Immature natural killer cell (primary cell): ENCODE data around the gene POU2AF2. TPM values are rescaled to one million over a fixed set of nuclear protein-coding genes. Genes with fewer than 3 reads are reported as not detected.
"Not testable (repeated sequence)": the region's sequence is repeated elsewhere in the genome, so short reads cannot be mapped to it uniquely, and the experiment has no call there.

Experiments
- DNase-seq, 3 donors: peaks; one replicate each; pipeline ENCODE4 v3.0.0; 2022; ENCODE audit warnings: mixed read lengths in 1 of 3
- H3K27ac Mint-ChIP-seq, 6 donors: one replicate each; pipeline ENCODE4 v1.8.0; 2020; ENCODE audit warnings: mixed read lengths in 6 of 6, mild to moderate bottlenecking in 5 of 6, inconsistent platforms in 4 of 6, moderate library complexity in 3 of 6
- H3K27me3 Mint-ChIP-seq, 3 donors: one replicate each; pipeline ENCODE4 v1.8.0; 2020 to 2021; ENCODE audit warnings: low read depth in 3 of 3, mild to moderate bottlenecking in 3 of 3, mixed read lengths in 3 of 3, moderate library complexity in 3 of 3, inconsistent platforms in 1 of 3
- H3K36me3 Mint-ChIP-seq, 3 donors: one replicate each; pipeline ENCODE4 v1.8.0; 2020; ENCODE audit warnings: mixed read lengths in 3 of 3, inconsistent platforms in 2 of 3, mild to moderate bottlenecking in 2 of 3
- H3K4me1 Mint-ChIP-seq, 2 donors: one replicate each; pipeline ENCODE4 v1.8.0; 2020; ENCODE audit warnings: inconsistent platforms in 2 of 2, mild to moderate bottlenecking in 2 of 2, mixed read lengths in 2 of 2, moderate library complexity in 1 of 2
- H3K4me3 Mint-ChIP-seq, 5 donors: one replicate each; pipeline ENCODE4 v1.8.0; 2020; ENCODE audit warnings: mild to moderate bottlenecking in 5 of 5, mixed read lengths in 5 of 5, inconsistent platforms in 3 of 5, moderate library complexity in 3 of 5
- H3K9me3 Mint-ChIP-seq, 6 donors: one replicate each; pipeline ENCODE4 v1.8.0; 2020; ENCODE audit warnings: mild to moderate bottlenecking in 6 of 6, mixed read lengths in 6 of 6, inconsistent platforms in 4 of 6, moderate library complexity in 3 of 6
- polyA plus RNA-seq, 3 donors: library from polyadenylated mRNA; unstranded; fragments of 300-500 nt; fragmentation: Illumina TruSeq; gene quantifications; one replicate each; pipeline ENCODE4 v1.2.3, GENCODE V29; 2021

Gene POU2AF2
- polyA plus RNA-seq, 3 donors from 2014 or later, result not detected

GRCh38 chr11:111229604-111230003 lies 15.9 kb upstream of the POU2AF2 start:
- peaks cover 15 to 18% of the 10 kb centered on the region in 2 donors for H3K4me1 Mint-ChIP-seq

DNA sequence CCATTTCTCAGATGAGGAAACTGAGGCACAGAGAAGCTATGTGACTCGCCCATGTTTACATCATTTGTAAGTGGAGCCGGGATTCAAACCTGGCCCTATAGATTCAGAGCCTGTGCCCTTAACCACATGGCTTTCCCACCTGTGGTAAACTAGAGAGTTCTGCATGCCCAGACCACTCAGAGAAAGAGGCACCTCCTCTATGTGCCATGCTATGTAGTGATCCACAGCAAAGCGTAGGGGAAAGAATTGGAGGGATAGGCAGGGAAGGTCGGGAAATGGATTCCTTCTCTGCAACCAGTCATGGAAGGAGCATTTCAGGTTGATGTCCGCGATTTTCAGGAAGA lies 15.4 kb upstream of the POU2AF2 start:
- Mint-ChIP-seq H3K4me1 (peaks cover 15 to 18% of the 10 kb centered on the region in 2 donors), H3K27me3 (peaks cover 2 to 14% (median 5%) of the 10 kb centered on the region in 3 donors), H3K27ac (no peak overlapping the region), H3K4me3 (peak overlapping the region; percentile 57 to 84 (median 66)), H3K36me3 (no peaks in the 10 kb centered on the region), H3K9me3 (no peaks in the 10 kb centered on the region)
- no peak for DNase-seq

More at GRCh38 chr11:111229604-111230003, 15.9 kb upstream of the POU2AF2 start:
- Mint-ChIP-seq H3K9me3 (no peaks in the 10 kb centered on the region), H3K4me3 (peak overlapping the region in 4 of 5 donors; percentile 2 to 15 (median 13)), H3K36me3 (no peaks in the 10 kb centered on the region), H3K27me3 (peaks cover 2 to 13% (median 5%) of the 10 kb centered on the region in 3 donors), H3K27ac (no peak overlapping the region)
- DNase-seq, result no peak

GRCh38 chr11:111231836-111232235 lies 13.7 kb upstream of the POU2AF2 start:
- H3K36me3 Mint-ChIP-seq, result no peaks in the 10 kb centered on the region
- H3K9me3 Mint-ChIP-seq, result no peaks in the 10 kb centered on the region
- no peak for DNase-seq
- H3K4me1 Mint-ChIP-seq, result peaks cover 15 to 18% of the 10 kb centered on the region in 2 donors
- H3K27ac Mint-ChIP-seq, result peak overlapping the region in 2 of 6 donors; percentile 0 to 10
- H3K27me3 Mint-ChIP-seq, result peaks cover 2 to 11% (median 5%) of the 10 kb centered on the region in 3 donors
- H3K4me3 Mint-ChIP-seq, result peak overlapping the region in 4 of 5 donors; percentile 23 to 44 (median 34)

DNA sequence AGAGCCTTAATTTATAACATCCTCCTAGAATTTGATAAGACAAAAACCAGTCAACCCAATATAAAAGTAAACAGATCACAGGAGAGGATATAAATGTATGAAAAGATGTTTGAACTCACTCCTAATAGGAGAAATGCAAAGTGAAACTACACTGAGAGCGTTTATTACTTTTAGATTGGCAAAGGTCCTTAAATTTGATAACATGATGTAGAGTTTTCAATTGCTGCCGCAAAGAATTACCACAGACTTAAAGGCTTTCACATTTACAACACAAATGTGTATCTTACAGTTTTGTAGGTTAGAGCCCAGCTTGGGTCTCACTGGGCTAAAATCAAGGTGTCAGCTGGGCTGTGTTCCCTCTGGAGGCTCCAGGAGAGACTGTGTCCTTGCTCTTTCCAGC lies 9.1 kb upstream of the POU2AF2 start:
- no peak overlapping the region for H3K4me3 Mint-ChIP-seq
- no peak overlapping the region for H3K27ac Mint-ChIP-seq
- no peaks in the 10 kb centered on the region for H3K9me3 Mint-ChIP-seq
- DNase-seq, result no peak
- H3K36me3 Mint-ChIP-seq, result no peaks in the 10 kb centered on the region
- no peaks in the 10 kb centered on the region for H3K4me1 Mint-ChIP-seq
- H3K27me3 Mint-ChIP-seq, result peaks cover 3 to 10% (median 4%) of the 10 kb centered on the region in 3 donors

DNA sequence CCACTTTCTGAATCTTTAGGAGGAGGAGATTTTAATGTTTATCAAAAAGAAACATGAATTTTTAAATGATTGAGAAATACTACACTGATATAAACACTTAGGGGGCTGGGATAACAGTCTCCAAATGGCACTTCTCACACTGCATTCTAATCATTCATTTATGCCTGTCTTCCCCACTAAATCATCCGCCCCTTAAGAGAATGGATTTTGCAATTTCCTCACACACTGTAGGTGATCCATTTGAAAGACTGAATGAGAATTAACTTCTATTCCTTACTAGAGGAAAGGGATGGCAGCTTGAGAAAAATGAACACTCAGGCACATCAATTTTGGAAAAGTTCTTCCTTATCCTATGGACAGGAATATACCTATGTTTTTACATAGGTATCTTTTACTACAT lies 7.6 kb upstream of the POU2AF2 start:
- no peak overlapping the region for H3K27ac Mint-ChIP-seq
- peaks cover 2 to 5% (median 5%) of the 10 kb centered on the region in 3 donors for H3K27me3 Mint-ChIP-seq
- no peak overlapping the region for H3K4me3 Mint-ChIP-seq
- no peak for DNase-seq
- H3K36me3 Mint-ChIP-seq, result no peaks in the 10 kb centered on the region
- H3K9me3 Mint-ChIP-seq, result no peaks in the 10 kb centered on the region
- no peaks in the 10 kb centered on the region for H3K4me1 Mint-ChIP-seq

DNA sequence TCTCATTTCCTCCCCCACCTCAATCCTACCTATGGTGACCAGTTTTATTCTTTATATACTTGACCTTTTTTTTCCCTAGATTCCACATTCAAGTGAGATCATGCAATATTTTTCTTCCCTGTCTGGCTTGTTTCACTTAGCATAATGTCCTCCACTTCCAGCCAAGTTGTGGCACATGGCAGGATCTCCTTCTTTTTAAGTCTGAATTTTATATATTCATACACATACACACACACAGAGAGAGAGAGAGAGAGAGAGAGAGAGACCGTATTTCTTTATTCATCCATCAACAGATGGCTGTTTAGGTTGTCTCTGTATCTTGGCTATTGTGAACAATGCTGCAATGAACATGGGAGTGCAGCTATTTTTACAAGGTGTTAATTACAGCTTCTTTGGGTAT lies 1.4 kb downstream of the POU2AF2 start:
- H3K4me1 Mint-ChIP-seq, result no peaks in the 10 kb centered on the region
- no peaks in the 10 kb centered on the region for H3K36me3 Mint-ChIP-seq
- no peaks in the 10 kb centered on the region for H3K9me3 Mint-ChIP-seq
- DNase-seq, result no peak
- H3K4me3 Mint-ChIP-seq, result no peak overlapping the region
- no peak overlapping the region for H3K27ac Mint-ChIP-seq
- H3K27me3 Mint-ChIP-seq, result peaks cover 3 to 6% (median 4%) of the 10 kb centered on the region in 3 donors

- Mint-ChIP-seq H3K9me3 (no peaks in the 10 kb centered on the region), H3K36me3 (no peaks in the 10 kb centered on the region), H3K4me3 (no peak overlapping the region), H3K27me3 (peaks cover 2 to 6% (median 5%) of the 10 kb centered on the region in 3 donors), H3K4me1 (no peaks in the 10 kb centered on the region), H3K27ac (no peak overlapping the region)
- DNase-seq, result no peak
These were observed 5.4 kb downstream of the POU2AF2 start for GRCh38 chr11:111250936-111251335.

GRCh38 chr11:111253131-111253530 lies 7.6 kb downstream of the POU2AF2 start:
- no peaks in the 10 kb centered on the region for H3K4me1 Mint-ChIP-seq

GRCh38 chr11:111253630-111254029 lies 8.1 kb downstream of the POU2AF2 start:
- no peaks in the 10 kb centered on the region for H3K9me3 Mint-ChIP-seq
- H3K27ac Mint-ChIP-seq, result no peak overlapping the region
- no peak for DNase-seq
- H3K4me3 Mint-ChIP-seq, result no peak overlapping the region
- no peaks in the 10 kb centered on the region for H3K36me3 Mint-ChIP-seq
- H3K4me1 Mint-ChIP-seq, result no peaks in the 10 kb centered on the region
- peaks cover 0 to 11% (median 5%) of the 10 kb centered on the region in 3 donors for H3K27me3 Mint-ChIP-seq

More at GRCh38 chr11:111253131-111253530, 7.6 kb downstream of the POU2AF2 start:
- Mint-ChIP-seq H3K4me3 (no peak overlapping the region), H3K27me3 (peaks cover 0 to 11% (median 5%) of the 10 kb centered on the region in 3 donors), H3K36me3 (no peaks in the 10 kb centered on the region), H3K27ac (no peak overlapping the region), H3K9me3 (no peaks in the 10 kb centered on the region)
- no peak for DNase-seq

DNA sequence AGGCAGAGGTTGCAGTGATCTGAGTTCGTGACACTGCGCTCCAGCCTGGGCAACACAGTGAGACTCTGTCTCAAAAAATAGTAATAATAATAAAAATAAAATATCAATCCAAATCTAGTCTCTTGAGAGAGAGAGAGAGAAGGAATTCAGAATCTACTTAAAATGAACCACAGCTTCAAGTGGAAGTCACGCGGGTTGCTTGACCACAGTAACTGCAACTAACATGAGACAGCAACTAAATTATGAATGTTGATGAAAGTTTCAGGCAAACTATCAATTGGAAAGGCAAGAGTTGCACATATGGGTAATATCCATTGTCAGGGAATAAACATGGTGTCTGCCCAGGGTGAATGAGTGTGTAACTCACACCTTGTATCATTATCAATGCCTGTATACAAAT lies 12.5 kb downstream of the POU2AF2 start:
- H3K9me3 Mint-ChIP-seq, result no peaks in the 10 kb centered on the region
- no peaks in the 10 kb centered on the region for H3K36me3 Mint-ChIP-seq
- H3K4me1 Mint-ChIP-seq, result no peaks in the 10 kb centered on the region
- DNase-seq, result no peak
- no peak overlapping the region for H3K27ac Mint-ChIP-seq
- H3K27me3 Mint-ChIP-seq, result peaks cover 1 to 16% (median 2%) of the 10 kb centered on the region in 3 donors
- H3K4me3 Mint-ChIP-seq, result no peak overlapping the region

DNA sequence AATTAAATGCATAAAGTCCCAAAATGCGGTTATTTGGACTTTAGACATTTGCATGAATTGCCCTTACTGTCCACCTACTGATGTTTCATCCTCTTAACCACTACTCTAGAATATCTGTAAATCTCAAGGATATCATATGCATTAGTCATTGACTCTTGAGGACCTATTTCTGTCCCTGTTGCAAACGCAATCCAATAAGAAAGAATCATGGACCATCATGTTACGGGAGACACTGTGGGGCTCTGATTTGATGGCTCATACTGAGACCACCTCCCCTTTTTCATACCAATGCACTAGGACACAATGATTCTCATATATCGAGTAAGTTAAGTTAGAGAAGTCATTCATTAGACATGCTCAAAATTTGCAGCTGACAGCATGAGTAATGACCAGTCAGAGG lies 14.4 kb downstream of the POU2AF2 start:
- Mint-ChIP-seq H3K4me3 (no peak overlapping the region), H3K27me3 (peaks cover 0 to 18% (median 2%) of the 10 kb centered on the region in 3 donors), H3K27ac (no peak overlapping the region), H3K4me1 (no peaks in the 10 kb centered on the region), H3K36me3 (no peaks in the 10 kb centered on the region), H3K9me3 (no peaks in the 10 kb centered on the region)
- DNase-seq, result no peak

DNA sequence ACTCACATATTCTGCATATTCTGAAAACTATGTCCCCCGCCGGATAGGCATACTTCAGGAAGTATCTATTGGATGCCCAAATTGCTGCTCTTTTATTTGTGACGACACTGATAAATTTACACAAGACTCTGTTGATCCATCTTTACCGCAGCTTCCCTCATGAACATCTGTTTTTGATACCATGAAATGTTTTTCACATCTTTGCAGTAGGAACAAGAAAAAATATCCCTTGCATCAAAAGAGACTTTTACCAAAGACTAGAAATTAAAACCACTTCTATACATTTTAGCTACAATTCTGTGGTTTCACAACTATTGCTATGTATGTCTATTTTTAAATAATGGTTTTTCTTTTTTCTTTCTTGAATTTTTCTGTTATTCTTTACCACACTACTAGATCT lies 15.3 kb downstream of the POU2AF2 start:
- Mint-ChIP-seq H3K36me3 (no peaks in the 10 kb centered on the region), H3K9me3 (no peaks in the 10 kb centered on the region), H3K4me1 (no peaks in the 10 kb centered on the region), H3K27me3 (peaks cover 0 to 20% (median 2%) of the 10 kb centered on the region in 3 donors), H3K27ac (no peak overlapping the region), H3K4me3 (no peak overlapping the region)
- DNase-seq, result no peak

DNA sequence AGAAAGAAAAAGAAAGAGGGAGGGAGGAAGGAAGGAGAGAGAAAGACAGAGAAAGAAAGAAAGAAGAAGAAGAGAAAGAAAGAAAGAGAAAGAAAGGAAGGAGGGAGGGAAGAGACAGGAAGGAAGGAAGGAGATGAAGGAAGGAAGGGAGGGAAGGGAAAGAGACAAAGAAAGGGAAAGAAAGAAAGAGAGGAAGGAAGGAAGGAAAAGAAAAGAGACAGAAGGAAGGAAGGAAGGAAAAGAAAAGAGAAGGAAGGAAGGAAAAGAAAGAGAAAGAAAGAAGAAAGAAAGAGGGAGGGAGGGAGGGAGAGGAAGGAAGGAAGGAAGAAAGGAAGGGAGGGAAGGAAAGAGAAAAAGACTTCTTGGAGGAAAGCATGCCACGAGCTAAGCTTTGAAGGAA lies 19.1 kb downstream of the POU2AF2 start:
- H3K4me3 Mint-ChIP-seq, result no peak overlapping the region
- DNase-seq, result no peak
- peaks cover 4 to 15% (median 5%) of the 10 kb centered on the region in 3 donors for H3K27me3 Mint-ChIP-seq
- no peaks in the 10 kb centered on the region for H3K9me3 Mint-ChIP-seq
- no peaks in the 10 kb centered on the region for H3K4me1 Mint-ChIP-seq
- H3K27ac Mint-ChIP-seq, result no peak overlapping the region
- no peaks in the 10 kb centered on the region for H3K36me3 Mint-ChIP-seq

- Mint-ChIP-seq H3K9me3 (no peaks in the 10 kb centered on the region), H3K4me3 (no peak overlapping the region), H3K36me3 (no peaks in the 10 kb centered on the region), H3K27ac (no peak overlapping the region), H3K27me3 (peaks cover 4 to 15% (median 5%) of the 10 kb centered on the region in 3 donors), H3K4me1 (no peaks in the 10 kb centered on the region)
- no peak for DNase-seq
These were observed 19.9 kb downstream of the POU2AF2 start for GRCh38 chr11:111265421-111265820.

- H3K4me1 Mint-ChIP-seq, H3K9me3 Mint-ChIP-seq, H3K4me3 Mint-ChIP-seq, DNase-seq, H3K27ac Mint-ChIP-seq, H3K36me3 Mint-ChIP-seq: not testable (repeated sequence)
- H3K27me3 Mint-ChIP-seq, result peaks cover 2 to 17% (median 4%) of the 10 kb centered on the region in 3 donors
These were observed 22.8 kb downstream of the POU2AF2 start for GRCh38 chr11:111268303-111268702.
